Esophagus muscularis mucosa (tissue), 4 donors: ENCODE measurements around the gene DCLRE1B. TPM values are rescaled to one million over a fixed set of nuclear protein-coding genes. Genes with fewer than 3 reads are reported as not detected.

ENCODE experiments used
- DNase-seq: peaks from one replicate; pipeline ENCODE4 v3.0.0-alpha.2; 2017; ENCODE audit errors: extremely low spot score
- H3K27ac ChIP-seq, 4 donors: fragments of 200-600 bp; sonication (generic); replicated peaks in 1 of 4; 1 replicate in 3 of 4; 2 replicates in 1 of 4; pipeline ENCODE4 v1.5.1; 2016 to 2019; ENCODE audit warnings: mild to moderate bottlenecking in 1 of 4
- H3K27me3 ChIP-seq, 4 donors: fragments of 200-600 bp; sonication (generic); one replicate each; pipeline versions ENCODE4 v1.5.1 to v1.6.0; 2016 to 2019
- H3K36me3 ChIP-seq, 4 donors: fragments of 200-600 bp; sonication (generic); one replicate each; pipeline ENCODE4 v1.5.1; 2016 to 2019
- H3K4me1 ChIP-seq, 4 donors: fragments of 200-600 bp; sonication (generic); one replicate each; pipeline ENCODE4 v1.5.1; 2016 to 2019
- H3K4me3 ChIP-seq, 4 donors: fragments of 200-600 bp; sonication (generic); 1 replicate in 2 of 4; 2 replicates in 2 of 4; pipeline ENCODE4 v1.5.1; 2016 to 2019; ENCODE audit warnings: mild to moderate bottlenecking in 4 of 4, moderate library complexity in 1 of 4
- H3K9me3 ChIP-seq, 4 donors: fragments of 200-600 bp; sonication (generic); 1 replicate in 3 of 4; 2 replicates in 1 of 4; pipeline ENCODE4 v1.5.1; 2016 to 2019
- EP300 ChIP-seq: sonication (generic); formaldehyde crosslinking; IDR thresholded peaks from one replicate; pipeline ENCODE4 v1.6.1; 2017; ENCODE audit warnings: antibody characterized with exemption
- POLR2A ChIP-seq: fragments of 450-650 bp; IDR thresholded peaks from one replicate; pipeline ENCODE4 v1.6.1; 2017; ENCODE audit warnings: antibody characterized with exemption, moderate library complexity, mild to moderate bottlenecking, low read depth
- POLR2AphosphoS5 ChIP-seq, 2 donors: sonication (generic); formaldehyde crosslinking; IDR thresholded peaks; one replicate each; pipeline ENCODE4 v1.6.1; 2017; ENCODE audit warnings: antibody characterized with exemption in 2 of 2
- WGBS: methylation state at CpG from one replicate; pipeline ENCODE4 v1.1.5; 2018; 5-methylcytosine and 5-hydroxymethylcytosine counted together
- intact Hi-C: fragments of 100-400 bp; cut with DNase I; formaldehyde crosslinking; loops from one replicate; pipeline ENCODE4 v1.15.1; 2023
- total RNA-seq, 4 donors: library from RNA; depleted of rRNA; stranded (reverse); fragments of >200 nt; gene quantifications; one replicate each; pipeline versions ENCODE4 v1.1.0 to v1.2.1, GENCODE V29; 2016
- TF ChIP-seq, protein P1 (sequence below), 3 experiments: fragments of 200-600 bp in 2 of 3; fragments of 450-650 bp in 1 of 3; sonication (generic) in 2 of 3; IDR thresholded peaks; one replicate each; pipeline ENCODE4 v1.5.1; 2017 to 2019; ENCODE audit warnings: antibody characterized with exemption in 3 of 3, mild to moderate bottlenecking in 2 of 3, moderate library complexity in 1 of 3

The DCLRE1B gene
- total RNA-seq, 4 donors from 2014 or later, result 4.2 to 8.8 (median 5.5) TPM

DNA sequence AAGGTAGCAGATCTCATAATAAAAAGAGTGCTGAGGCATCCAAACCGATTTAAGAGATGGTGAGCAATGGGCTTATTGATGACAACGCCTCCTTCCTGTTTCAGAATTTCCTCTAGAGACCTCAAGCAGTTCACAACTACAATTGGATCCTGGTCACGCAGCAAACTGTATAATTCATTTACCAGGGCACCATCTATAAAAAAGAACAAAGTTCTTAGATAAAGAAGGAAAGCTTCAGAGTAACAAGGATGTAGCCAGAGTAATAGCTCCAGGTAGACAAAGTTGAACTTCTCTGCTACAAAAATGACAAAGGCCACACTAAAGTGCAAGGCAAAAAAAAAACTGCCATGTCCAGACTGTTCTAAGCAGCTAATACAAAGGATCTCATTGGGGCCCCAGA is 3.9 kb upstream of the DCLRE1B start:
- peaks cover 21 to 30% (median 26%) of the 10 kb centered on the region in 4 donors for H3K4me1 ChIP-seq
- H3K4me3 ChIP-seq, result no peak overlapping the region
- DNase-seq, result no peak
- TF ChIP-seq POLR2AphosphoS5 (IDR thresholded peaks at IDR 0.05) (no peak), POLR2A (no peak), EP300 (no peak)
- TF ChIP-seq, protein P1, sequence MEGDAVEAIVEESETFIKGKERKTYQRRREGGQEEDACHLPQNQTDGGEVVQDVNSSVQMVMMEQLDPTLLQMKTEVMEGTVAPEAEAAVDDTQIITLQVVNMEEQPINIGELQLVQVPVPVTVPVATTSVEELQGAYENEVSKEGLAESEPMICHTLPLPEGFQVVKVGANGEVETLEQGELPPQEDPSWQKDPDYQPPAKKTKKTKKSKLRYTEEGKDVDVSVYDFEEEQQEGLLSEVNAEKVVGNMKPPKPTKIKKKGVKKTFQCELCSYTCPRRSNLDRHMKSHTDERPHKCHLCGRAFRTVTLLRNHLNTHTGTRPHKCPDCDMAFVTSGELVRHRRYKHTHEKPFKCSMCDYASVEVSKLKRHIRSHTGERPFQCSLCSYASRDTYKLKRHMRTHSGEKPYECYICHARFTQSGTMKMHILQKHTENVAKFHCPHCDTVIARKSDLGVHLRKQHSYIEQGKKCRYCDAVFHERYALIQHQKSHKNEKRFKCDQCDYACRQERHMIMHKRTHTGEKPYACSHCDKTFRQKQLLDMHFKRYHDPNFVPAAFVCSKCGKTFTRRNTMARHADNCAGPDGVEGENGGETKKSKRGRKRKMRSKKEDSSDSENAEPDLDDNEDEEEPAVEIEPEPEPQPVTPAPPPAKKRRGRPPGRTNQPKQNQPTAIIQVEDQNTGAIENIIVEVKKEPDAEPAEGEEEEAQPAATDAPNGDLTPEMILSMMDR (IDR thresholded peaks at IDR 0.05), result no peak
- 80% methylated on average over 3 of the region's 3 CpGs for WGBS
- no peaks in the 10 kb centered on the region for H3K27me3 ChIP-seq
- intact Hi-C loops, result loop anchor here (5.0 kb wide), 2 partner anchors 46 to 64 kb away; no protein-coding TSS in a partner anchor
- H3K27ac ChIP-seq, result no peak overlapping the region
- no peaks in the 10 kb centered on the region for H3K9me3 ChIP-seq
- peaks cover 14 to 59% (median 45%) of the 10 kb centered on the region in 4 donors for H3K36me3 ChIP-seq

DNA sequence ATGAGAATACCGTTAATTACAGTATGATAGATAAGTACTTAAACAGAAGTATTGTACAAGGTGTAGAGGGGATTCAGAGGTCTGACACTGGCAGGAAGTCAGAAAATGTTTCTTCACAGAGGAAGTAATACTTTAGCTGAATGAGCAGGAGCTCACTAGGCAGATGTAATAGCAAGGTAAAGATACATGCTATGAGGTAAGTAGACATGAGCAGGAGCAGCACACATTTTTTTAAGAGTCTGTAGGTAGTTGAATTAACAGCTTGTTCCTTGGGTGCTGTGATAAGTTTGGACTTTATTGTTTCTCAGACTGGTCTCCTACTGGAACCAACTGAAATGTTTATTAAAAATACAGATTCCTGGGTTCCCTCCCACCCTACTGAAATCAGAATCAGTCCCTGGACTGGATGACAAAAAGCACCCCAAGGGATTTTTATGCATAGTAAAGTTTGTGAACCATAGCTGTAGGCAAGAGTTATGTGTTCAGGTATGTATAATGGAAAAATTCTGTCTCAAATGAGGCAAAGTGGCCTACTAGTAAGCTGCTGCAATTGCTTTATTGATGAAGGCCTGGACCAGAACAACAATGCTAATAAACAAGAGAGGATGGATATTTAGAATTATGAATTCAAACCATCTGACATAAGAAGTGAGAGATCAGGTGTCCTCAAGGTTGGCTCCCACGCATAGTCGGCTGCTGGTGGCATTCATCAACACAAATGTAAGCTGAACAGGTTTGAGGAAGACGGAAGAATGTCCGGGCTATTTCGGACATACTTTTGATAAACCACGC is 1.4 kb upstream of the DCLRE1B start:
- Histone ChIP-seq H3K4me3 (peak overlapping the region; percentile 69 to 83 (median 77)), H3K4me1 (peaks cover 25 to 46% (median 31%) of the 10 kb centered on the region in 4 donors), H3K27me3 (no peaks in the 10 kb centered on the region), H3K36me3 (peaks cover 5 to 44% (median 37%) of the 10 kb centered on the region in 4 donors), H3K9me3 (no peaks in the 10 kb centered on the region), H3K27ac (peak overlapping the region; percentile 91 to 93 (median 91))
- WGBS, result 18% methylated on average over 7 of the region's 7 CpGs
- DNase-seq, result no peak
- intact Hi-C loops, result loop anchor here (5.0 kb wide), 2 partner anchors 44 to 66 kb away; no protein-coding TSS in a partner anchor
- TF ChIP-seq POLR2A (no peak), EP300 (no peak), POLR2AphosphoS5 (IDR thresholded peaks at IDR 0.05) (no peak)
- TF ChIP-seq, protein P1 (IDR thresholded peaks at IDR 0.05), result no peak

DNA sequence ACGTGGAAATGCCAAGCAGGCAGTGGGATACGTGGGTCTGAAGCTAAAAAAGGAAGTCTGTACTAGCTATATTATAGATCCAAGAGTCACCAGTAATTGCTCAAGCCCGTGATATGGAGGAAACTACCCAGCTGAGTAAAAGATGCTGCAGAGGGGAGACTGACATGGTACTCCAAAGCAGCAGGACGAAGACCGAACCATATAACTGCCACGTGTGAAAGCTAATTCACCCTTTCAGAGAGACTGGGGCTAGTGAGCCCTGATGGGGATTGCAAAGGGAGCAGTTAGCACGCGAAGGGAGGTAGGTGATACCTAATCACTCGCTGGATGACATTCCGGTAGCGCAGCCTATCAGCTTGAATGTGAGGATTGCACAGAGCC is 843 bp upstream of the DCLRE1B start:
- DNase-seq, result no peak
- H3K36me3 ChIP-seq, result peaks cover 6 to 43% (median 36%) of the 10 kb centered on the region in 4 donors
- intact Hi-C loops, result loop anchor here (5.0 kb wide), 2 partner anchors 43 to 67 kb away; no protein-coding TSS in a partner anchor
- peaks cover 25 to 44% (median 31%) of the 10 kb centered on the region in 4 donors for H3K4me1 ChIP-seq
- WGBS, result 0% methylated on average over 8 of the region's 11 CpGs
- TF ChIP-seq POLR2AphosphoS5 (IDR thresholded peaks at IDR 0.05), result no peak
- TF ChIP-seq EP300, result no peak
- no peak for TF ChIP-seq POLR2A
- TF ChIP-seq, protein P1 (IDR thresholded peaks at IDR 0.05), result no peak
- H3K9me3 ChIP-seq, result no peaks in the 10 kb centered on the region
- H3K4me3 ChIP-seq, result peak overlapping the region; percentile 69 to 83 (median 77)
- no peaks in the 10 kb centered on the region for H3K27me3 ChIP-seq
- H3K27ac ChIP-seq, result peak overlapping the region; percentile 91 to 93 (median 91)

DNA sequence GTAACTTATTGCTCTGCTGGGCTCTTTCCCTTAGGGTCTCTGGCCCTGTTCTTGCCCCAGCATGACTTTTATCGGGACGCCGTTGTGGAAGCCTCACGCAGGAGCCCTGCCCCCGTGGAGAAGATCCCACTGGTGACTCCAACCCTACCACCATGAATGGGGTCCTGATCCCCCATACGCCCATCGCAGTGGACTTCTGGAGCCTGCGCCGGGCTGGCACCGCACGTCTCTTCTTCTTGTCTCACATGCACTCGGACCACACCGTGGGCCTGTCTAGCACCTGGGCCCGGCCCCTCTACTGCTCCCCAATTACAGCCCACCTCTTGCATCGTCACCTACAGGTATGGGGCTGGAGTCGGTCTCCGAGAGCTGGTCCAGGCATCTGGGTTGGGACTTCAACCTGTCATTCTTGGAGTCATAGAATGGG is 322 bp downstream of the DCLRE1B start:
- Histone ChIP-seq H3K4me3 (peak overlapping the region; percentile 69 to 83 (median 77)), H3K9me3 (no peaks in the 10 kb centered on the region), H3K27ac (peak overlapping the region; percentile 91 to 93 (median 91)), H3K4me1 (peaks cover 25 to 41% (median 31%) of the 10 kb centered on the region in 4 donors), H3K36me3 (peaks cover 6 to 38% (median 29%) of the 10 kb centered on the region in 4 donors), H3K27me3 (no peaks in the 10 kb centered on the region)
- TF ChIP-seq POLR2A, result no peak
- TF ChIP-seq, protein P1 (IDR thresholded peaks at IDR 0.05), result no peak
- TF ChIP-seq EP300, result no peak
- TF ChIP-seq POLR2AphosphoS5 (IDR thresholded peaks at IDR 0.05), result no peak
- WGBS, result 0% methylated on average over 16 of the region's 17 CpGs
- no peak for DNase-seq
- intact Hi-C loops, result loop anchor here (1.0 kb wide), 1 partner anchor 24 kb away; the partner anchor contains the start of gene HIPK1
